Stomach (tissue), 9 donors: Measurements from ENCODE around the gene NOXO1. TPM values are rescaled to one million over a fixed set of nuclear protein-coding genes. Genes with fewer than 3 reads are reported as not detected.

Source experiments
- DNase-seq, 2 donors: peaks; one replicate each; pipeline versions ENCODE4 v3.0.0 to v3.0.0-alpha.2; 2013 to 2019
- H3K27ac ChIP-seq, 5 donors: fragments of 200-600 bp in 4 of 5; sonication (generic) in 4 of 5; one replicate each; pipeline ENCODE4 v1.5.1; 2013 to 2019; ENCODE audit warnings: mild to moderate bottlenecking in 1 of 5, moderate library complexity in 1 of 5
- H3K27me3 ChIP-seq, 3 donors: fragments of 200-600 bp; sonication (generic); one replicate each; pipeline ENCODE4 v1.5.1; 2017 to 2019; ENCODE audit warnings: mixed run types in 1 of 3
- H3K36me3 ChIP-seq, 4 donors: fragments of 200-600 bp; sonication (generic); 1 replicate in 3 of 4; 2 replicates in 1 of 4; pipeline ENCODE4 v1.5.1; 2016 to 2019
- H3K4me1 ChIP-seq, 4 donors: fragments of 200-600 bp; sonication (generic); one replicate each; pipeline ENCODE4 v1.5.1; 2016 to 2019
- H3K4me3 ChIP-seq, 4 donors: fragments of 200-600 bp; sonication (generic) in 3 of 4; one replicate each; pipeline ENCODE4 v1.5.1; 2016 to 2019; ENCODE audit warnings: mild to moderate bottlenecking in 1 of 4
- H3K9me3 ChIP-seq, 4 donors: fragments of 200-600 bp; sonication (generic); one replicate each; pipeline ENCODE4 v1.5.1; 2016 to 2019
- EP300 ChIP-seq: sonication (generic); formaldehyde crosslinking; IDR thresholded peaks from one replicate; pipeline ENCODE4 v1.6.1; 2017; ENCODE audit warnings: antibody characterized with exemption
- POLR2A ChIP-seq, 4 donors: fragments of 450-650 bp; IDR thresholded peaks; one replicate each; pipeline ENCODE4 v1.6.1; 2016; ENCODE audit warnings: antibody characterized with exemption in 4 of 4, control low read depth in 2 of 4, mild to moderate bottlenecking in 1 of 4, moderate library complexity in 1 of 4
- POLR2AphosphoS5 ChIP-seq, 3 donors: sonication (generic); formaldehyde crosslinking; IDR thresholded peaks; one replicate each; pipeline ENCODE4 v1.6.1; 2016; ENCODE audit warnings: antibody characterized with exemption in 3 of 3
- WGBS, 5 donors: extraction: QIAGEN DNeasy Blood & Tissue Kit in 3 of 5; methylation state at CpG; one replicate each; pipeline versions ENCODE4 v1.1.5 to v1.1.7; 2013 to 2018; 5-methylcytosine and 5-hydroxymethylcytosine counted together
- intact Hi-C: fragments of 100-400 bp; cut with DNase I; formaldehyde crosslinking; loops from one replicate; pipeline ENCODE4 v1.15.1; 2023; ENCODE audit warnings: low total_unique reads
- polyA plus RNA-seq, 3 donors: library from polyadenylated mRNA; stranded (reverse); fragments of 200-250 nt; gene quantifications; one replicate each; pipeline ENCODE4 v1.2.3, GENCODE V29; 2013
- total RNA-seq, 5 donors: library from RNA; depleted of rRNA; stranded (reverse); fragments of >200 nt; gene quantifications; one replicate each; pipeline versions ENCODE4 v1.1.0 to v1.2.3, GENCODE V29; 2014 to 2016
- TF ChIP-seq, protein P1 (sequence below), 7 experiments: fragments of 450-650 bp in 4 of 7; fragments of 200-600 bp in 3 of 7; sonication (generic) in 3 of 7; IDR thresholded peaks; one replicate each; pipeline ENCODE4 v1.5.1; 2016 to 2019; ENCODE audit warnings: antibody characterized with exemption in 7 of 7, control low read depth in 2 of 7, mild to moderate bottlenecking in 1 of 7
- donor health status: healthy with polysubstance abuse.
- donor health status: Bipolar disorder and iron deficiency.
- donor health status: healthy.

The NOXO1 gene
- total and polyA plus RNA-seq, 8 donors = 1.2 to 58.2 (median 3.0) TPM; not detected in 4

DNA sequence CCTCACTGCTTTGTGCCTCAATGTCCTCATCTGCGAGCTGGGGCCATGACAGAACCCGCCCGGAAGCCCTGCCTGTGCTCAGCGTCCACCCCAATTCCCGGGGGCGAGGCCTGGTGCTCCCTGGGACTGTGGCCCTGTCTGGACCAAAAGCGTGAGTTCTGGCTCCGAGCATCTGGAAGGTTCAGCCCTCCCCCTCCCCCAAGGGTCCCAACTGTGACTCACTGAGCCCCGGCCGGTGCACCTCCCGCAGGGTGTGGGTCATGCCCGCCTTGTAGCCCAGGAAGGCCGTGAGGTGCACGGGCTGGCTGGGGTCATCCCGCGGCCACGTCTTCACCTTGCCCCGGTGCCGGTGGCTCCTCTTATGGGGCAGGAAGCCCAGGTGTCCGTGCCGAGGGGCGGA lies 27.5 kb downstream of the NOXO1 start:
- no peak for TF ChIP-seq EP300
- TF ChIP-seq, protein P1, sequence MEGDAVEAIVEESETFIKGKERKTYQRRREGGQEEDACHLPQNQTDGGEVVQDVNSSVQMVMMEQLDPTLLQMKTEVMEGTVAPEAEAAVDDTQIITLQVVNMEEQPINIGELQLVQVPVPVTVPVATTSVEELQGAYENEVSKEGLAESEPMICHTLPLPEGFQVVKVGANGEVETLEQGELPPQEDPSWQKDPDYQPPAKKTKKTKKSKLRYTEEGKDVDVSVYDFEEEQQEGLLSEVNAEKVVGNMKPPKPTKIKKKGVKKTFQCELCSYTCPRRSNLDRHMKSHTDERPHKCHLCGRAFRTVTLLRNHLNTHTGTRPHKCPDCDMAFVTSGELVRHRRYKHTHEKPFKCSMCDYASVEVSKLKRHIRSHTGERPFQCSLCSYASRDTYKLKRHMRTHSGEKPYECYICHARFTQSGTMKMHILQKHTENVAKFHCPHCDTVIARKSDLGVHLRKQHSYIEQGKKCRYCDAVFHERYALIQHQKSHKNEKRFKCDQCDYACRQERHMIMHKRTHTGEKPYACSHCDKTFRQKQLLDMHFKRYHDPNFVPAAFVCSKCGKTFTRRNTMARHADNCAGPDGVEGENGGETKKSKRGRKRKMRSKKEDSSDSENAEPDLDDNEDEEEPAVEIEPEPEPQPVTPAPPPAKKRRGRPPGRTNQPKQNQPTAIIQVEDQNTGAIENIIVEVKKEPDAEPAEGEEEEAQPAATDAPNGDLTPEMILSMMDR (IDR thresholded peaks at IDR 0.05) = no peak
- no peak for TF ChIP-seq POLR2A (IDR thresholded peaks at IDR 0.05)
- no peak for TF ChIP-seq POLR2AphosphoS5 (IDR thresholded peaks at IDR 0.05)
- Histone ChIP-seq H3K36me3 (no peaks in the 10 kb centered on the region), H3K27ac (no peak overlapping the region), H3K27me3 (no peaks in the 10 kb centered on the region), H3K4me3 (no peak overlapping the region), H3K9me3 (no peaks in the 10 kb centered on the region), H3K4me1 (peaks cover 2 to 8% (median 2%) of the 10 kb centered on the region in 4 donors)
- whole genome bisulfite sequencing, 5 donors = 86 to 94% (median 93%) methylated on average over 8 to 22 of the region's 22 CpGs
- intact Hi-C loops = no loop called here
- DNase-seq = no peak

DNA sequence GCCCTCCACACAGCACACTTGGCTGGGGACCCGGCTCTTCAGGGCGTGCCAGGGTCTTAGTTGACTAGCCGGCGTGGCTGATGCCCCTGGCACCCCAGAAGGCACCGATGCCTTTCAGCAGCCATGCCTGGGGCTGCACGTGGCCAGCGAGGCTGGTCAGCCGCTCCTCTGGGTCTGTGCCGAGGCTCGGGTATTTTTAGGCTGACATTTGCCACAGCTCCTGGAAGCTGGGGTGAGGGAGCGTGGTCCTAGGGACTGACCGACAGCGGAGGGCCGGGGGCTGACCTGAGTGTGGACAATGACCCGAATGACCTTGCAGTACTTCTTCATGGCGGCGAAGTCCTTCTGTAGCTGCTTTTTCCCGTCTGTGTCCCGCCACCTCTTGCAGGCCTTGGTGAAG lies 30.7 kb downstream of the NOXO1 start:
- Histone ChIP-seq H3K27ac (no peak overlapping the region), H3K4me1 (peaks cover 0 to 5% (median 0%) of the 10 kb centered on the region in 4 donors), H3K27me3 (no peaks in the 10 kb centered on the region), H3K36me3 (no peaks in the 10 kb centered on the region), H3K9me3 (no peaks in the 10 kb centered on the region), H3K4me3 (no peak overlapping the region)
- 81 to 86% (median 85%) methylated on average over 12 to 19 of the region's 19 CpGs for WGBS, 5 donors
- intact Hi-C loops = no loop called here
- TF ChIP-seq POLR2A (IDR thresholded peaks at IDR 0.05) (no peak), EP300 (no peak), POLR2AphosphoS5 (IDR thresholded peaks at IDR 0.05) (no peak)
- TF ChIP-seq, protein P1 (IDR thresholded peaks at IDR 0.05) = no peak
- DNase-seq = no peak

DNA sequence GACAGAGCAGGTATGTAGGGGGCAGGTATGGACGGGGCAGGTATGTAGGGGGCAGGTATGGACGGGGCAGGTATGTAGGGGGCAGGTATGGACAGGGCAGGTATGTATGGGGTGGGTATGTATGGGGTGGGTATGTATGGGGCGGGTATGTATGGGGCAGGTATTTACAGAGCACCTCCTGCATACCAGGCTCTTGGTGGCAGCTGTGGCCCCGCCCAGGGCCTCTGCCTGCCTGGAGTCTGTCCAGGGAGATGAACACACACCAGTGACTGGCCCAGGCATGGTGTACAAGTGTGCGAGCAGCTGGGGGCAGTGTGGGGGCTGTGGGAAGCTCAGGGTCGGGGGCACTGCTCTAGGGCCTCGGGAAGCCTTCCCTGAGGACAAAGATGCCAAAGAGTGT lies 31.2 kb downstream of the NOXO1 start:
- Histone ChIP-seq H3K4me3 (no peak overlapping the region), H3K27me3 (no peaks in the 10 kb centered on the region), H3K36me3 (no peaks in the 10 kb centered on the region), H3K27ac (no peak overlapping the region), H3K9me3 (no peaks in the 10 kb centered on the region), H3K4me1 (peaks cover 0 to 5% (median 0%) of the 10 kb centered on the region in 4 donors)
- WGBS, 5 donors = 34 to 55% (median 48%) methylated on average over 4 to 7 of the region's 7 CpGs
- intact Hi-C loops = no loop called here
- no peak for DNase-seq
- TF ChIP-seq, protein P1 (IDR thresholded peaks at IDR 0.05) = no peak
- TF ChIP-seq POLR2A (IDR thresholded peaks at IDR 0.05) (no peak), EP300 (no peak), POLR2AphosphoS5 (IDR thresholded peaks at IDR 0.05) (no peak)

DNA sequence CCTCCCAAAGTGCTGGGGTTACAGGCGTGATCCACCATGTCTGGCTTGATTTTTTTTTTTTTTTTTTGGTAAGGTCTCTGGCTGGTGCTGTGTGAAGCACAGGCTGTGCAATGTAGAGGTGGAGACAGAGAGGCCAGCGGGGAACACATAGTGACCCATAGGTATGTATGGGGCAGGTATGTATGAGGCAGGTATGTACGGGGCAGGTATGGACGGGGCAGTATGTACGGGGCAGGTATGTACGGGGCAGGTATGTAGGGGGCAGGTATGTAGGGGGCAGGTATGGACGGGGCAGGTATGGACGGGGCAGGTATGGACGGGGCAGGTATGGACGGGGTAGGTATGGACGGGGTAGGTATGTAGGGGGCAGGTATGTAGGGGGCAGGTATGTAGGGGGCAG lies 31.8 kb downstream of the NOXO1 start:
- H3K36me3 ChIP-seq = no peaks in the 10 kb centered on the region
- 88 to 96% (median 93%) methylated on average over 10 to 11 of the region's 11 CpGs for WGBS, 5 donors
- H3K4me3 ChIP-seq = no peak overlapping the region
- no peaks in the 10 kb centered on the region for H3K9me3 ChIP-seq
- H3K27ac ChIP-seq = no peak overlapping the region
- intact Hi-C loops = no loop called here
- H3K4me1 ChIP-seq = peaks cover 0 to 4% (median 0%) of the 10 kb centered on the region in 4 donors
- TF ChIP-seq, protein P1 (IDR thresholded peaks at IDR 0.05) = no peak
- TF ChIP-seq EP300 (no peak), POLR2A (IDR thresholded peaks at IDR 0.05) (no peak), POLR2AphosphoS5 (IDR thresholded peaks at IDR 0.05) (no peak)
- no peak for DNase-seq
- H3K27me3 ChIP-seq = no peaks in the 10 kb centered on the region
